HG02642 (cell line): ENCODE data around the gene MYL6B.
"Not testable (repeated sequence)": the region's sequence is repeated elsewhere in the genome, so short reads cannot be mapped to it uniquely, and the experiment has no call there.

Source experiments
- ATAC-seq: cut with Tn5 transposase; IDR thresholded peaks from one replicate; pipeline ENCODE4 v1.9.1; 2021; ENCODE audit warnings: mild to moderate bottlenecking; ENCODE audit not compliant: unreplicated experiment, poor library complexity

The MYL6B gene

DNA sequence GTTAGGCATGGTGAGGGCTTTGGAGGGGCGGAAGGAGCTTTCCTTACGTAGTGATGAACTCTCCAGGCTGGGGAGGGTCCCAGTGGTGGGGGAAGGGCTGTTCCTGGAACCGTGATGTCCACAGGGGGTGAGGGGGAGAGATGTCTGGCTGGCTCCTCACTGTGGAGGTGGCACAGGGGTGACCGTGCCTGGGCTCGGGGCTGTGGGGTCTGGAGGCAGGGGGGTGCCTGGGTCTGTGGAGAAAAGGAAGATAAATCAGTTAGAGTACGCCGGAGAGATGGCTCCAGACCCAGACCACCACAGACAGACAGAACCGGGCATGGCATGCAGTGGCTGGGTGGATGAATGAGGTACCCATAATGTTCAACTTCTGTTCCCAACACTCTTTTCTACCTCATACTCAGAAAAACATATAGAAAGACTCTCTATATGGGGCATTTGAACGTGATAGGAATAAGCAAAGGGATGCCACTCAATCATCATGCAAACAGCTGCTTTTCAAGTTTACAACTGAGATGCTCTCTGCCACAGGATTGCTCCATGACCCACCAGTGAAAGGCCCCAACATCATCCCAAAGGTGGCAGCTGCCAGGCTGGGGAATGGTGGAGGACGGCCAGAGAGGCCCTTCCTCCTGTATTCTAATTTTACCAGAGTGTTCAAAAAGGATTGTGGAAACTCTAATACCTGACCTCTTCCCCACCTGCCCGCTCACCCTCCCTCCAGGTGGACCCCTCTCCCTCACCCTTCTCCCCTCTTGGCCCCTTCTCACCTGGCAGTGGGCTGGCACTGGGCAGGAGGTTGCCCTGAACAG lies 11.4 kb downstream of the MYL6B start:
- ATAC-seq, result no peak

DNA sequence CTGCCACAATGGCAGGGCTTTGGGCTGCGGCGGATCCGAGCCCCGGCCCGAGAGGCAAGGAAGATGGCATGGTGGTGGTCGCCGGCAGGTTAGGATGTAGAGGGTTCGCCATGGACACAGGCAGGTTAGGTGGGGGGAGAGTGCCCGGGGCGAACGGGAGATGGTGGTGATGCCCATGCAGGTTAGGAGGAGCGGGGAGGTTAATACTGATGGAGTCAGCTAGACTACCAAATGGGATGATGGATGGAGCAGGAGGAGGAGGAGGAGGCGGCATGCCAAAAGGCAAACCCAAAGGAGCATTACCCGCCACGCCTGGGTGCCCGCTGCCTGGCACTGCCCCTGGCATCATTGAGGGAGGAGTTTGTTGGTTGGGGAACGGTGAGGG lies 11.9 kb downstream of the MYL6B start:
- ATAC-seq, result no peak

DNA sequence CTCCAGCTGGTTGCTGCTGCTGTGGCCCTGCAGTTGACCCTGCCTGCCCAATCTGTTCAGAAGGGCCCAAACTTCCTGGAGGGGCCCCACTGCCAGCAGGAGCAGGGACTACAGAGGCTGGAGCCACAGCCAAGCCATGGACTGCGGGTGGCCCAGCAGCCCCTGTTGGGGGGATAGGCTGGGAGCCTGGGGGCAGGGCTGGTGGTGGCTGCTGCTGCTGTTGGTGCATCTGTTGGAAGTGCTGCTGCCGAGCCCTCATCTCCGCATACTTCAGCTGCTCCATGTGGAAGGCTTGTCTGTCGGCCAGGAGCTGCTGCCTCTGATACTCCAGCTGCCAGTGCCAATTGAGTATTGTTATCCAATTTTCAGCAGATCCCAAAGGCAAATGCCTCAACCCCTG lies 13.0 kb downstream of the MYL6B start:
- no peak for ATAC-seq

DNA sequence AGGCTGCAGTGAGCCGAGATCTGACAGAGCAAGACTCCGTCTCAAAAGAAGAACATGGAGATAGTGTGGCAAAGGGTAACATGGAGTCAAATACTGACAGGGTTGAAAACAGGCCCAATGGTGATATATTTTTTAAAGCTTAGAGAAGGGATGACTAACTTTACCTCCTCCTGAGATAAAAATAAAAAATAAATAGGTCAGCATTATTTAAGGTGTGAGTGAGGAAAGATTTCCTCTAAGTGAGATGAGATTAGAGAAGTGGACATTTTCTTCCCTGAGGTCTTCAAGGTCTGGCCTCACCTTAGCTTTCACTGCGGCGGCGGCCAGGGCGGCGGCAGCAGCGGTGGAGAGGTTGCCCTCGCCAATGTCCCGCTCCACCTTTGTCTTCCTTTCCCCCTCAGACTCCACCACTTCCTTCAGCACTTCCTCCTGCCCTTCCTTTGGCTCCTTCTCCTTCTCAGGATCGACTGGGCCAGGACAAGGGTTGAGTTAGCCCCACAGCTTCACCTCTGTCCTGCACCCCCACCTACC lies 16.9 kb downstream of the MYL6B start:
- no peak for ATAC-seq

DNA sequence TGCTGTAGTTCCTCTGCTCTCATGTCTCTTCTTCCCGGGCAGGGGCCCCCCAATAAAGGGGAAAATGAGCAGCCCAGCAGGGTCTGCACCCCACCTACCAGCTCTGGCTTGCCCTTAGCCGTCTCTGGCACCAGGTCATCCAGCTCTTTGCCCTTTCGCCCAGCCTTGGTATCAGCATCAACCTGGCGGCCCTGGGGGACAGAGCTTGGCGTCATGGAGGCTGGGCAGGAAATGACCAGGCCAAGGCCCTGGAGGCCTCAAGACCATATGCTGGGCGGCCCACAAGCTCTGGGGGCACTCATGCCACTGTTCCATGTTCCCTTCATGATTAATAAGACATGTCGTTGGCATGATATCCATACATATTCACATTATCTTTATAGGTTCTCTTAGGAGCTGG lies 20.5 kb downstream of the MYL6B start:
- ATAC-seq, result no peak

DNA sequence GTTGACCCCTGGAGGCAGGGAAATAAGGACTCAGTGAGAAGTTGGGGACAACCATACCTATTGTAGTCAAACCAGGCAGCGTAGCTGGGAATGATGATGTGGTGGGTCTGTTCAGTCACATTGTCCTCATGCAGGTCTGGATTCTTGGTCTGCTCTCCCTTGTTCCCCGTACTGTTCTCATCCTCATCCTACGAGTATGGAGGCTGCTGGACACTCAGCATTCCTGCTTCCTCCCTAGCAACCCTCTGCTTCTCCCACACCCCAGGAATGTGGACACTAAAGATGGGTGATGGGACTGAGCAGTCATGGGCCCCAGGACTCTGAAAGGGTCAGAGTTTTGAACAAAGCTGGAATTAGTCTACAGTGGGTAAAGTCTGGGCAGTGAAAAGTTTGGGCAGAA lies 26.0 kb downstream of the MYL6B start:
- ATAC-seq, result no peak

DNA sequence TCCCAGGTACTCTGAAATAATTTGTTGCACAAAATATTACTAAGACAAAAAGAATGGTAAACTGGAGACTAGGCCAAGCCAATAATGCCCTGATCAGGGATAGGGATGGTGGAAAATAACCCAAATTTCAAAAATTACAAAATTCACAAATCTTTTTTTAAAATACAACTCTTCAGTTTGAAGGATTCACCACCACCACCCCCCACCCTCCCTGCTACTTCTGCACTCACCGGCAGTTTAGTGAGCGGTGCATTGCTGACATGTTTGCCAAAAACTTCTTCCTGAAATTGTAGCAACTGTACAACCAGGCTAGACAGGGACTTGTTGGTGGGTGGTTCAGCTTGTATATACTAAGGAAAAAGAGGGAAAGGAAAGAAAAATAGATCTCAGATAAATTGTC lies 34.6 kb downstream of the MYL6B start:
- ATAC-seq, result no peak

DNA sequence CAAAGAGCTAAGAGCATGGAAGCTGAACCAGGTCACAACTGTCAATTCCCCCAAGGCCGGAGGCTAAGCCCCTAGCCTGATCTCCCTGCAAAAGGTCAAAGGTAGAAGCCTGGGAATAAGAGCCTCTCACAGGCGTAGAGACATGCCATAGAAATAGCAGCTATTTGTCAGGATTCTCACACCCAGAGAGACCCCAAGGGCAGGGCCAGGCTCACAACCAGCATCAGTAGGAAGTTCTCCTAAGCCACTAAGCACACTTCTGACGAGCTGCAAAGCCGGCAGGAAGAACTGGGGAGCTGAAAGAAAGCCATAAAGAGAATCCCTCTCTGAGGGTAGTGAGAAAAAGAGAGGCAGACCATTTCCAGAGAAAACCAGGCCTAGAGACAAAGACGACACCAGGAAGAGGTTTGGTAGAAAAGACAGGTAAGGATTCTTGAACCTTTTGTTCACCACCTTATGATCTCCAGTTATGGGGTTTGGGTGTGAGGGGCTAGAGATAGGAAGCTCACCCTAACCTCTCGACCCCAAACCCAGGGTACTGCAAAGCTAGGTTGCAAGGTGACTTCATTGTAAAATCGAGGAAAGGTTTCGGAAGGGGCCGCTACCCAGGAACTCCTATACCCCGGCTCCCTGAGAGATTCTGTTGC lies 35.9 kb downstream of the MYL6B start:
- ATAC-seq, result no peak

DNA sequence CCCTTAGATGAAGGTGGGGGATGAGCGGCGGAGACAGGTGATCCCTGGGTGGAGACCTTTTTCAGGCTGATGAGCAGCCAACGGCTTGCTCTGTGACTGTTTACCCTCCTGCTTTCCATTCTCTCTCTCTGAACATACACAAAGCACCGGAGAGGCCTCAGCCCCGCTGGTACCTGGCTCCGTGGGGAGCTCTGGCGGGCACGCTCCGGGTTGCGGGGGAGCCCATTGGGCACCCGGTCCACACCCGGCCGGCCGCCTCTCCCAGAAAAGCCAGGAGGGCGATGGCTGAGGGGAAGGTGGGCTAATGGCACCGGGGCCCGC lies 36.4 kb downstream of the MYL6B start:
- ATAC-seq, result no peak

DNA sequence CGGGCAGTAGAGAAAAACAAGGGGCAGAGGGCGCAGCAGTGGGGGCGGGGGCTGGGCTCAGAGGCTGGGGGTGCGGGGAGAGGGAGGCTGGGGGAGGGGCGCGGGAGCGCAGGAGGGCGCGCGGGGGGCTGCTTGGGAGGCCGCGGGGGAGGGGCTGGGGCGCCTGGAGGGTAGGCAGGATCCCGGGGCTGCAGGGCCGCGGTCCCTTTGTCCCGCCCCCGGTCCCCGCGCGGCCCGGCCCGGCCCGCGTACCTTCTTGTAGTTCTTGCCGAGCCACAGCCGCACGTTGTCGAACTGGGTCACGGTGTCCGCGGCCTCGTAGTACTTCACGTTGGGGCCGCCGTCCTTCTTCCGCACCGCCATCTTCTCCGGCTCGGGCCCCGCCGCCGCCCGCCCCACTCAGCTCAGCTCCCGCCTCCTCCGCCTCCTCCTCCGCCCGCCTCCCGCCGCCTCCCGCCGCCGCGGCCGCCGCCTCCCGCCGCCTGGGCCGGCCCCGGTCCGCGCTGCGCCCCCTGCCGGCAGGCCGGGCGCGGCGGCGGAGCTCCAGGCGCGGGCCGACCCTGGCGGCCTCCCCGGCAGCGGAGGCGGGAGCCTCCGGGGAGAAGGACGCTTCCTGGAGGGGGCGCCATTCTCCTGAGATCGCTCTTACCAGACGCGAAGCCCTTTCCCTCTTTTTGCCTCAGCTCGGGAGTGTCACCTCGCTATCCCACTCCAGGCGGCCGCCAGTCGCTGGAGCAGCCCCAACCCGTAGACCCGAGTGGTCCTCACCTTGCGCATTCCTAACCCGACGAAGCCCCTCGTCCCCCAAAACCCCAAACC lies 36.9 kb downstream of the MYL6B start, which contains the start of gene SMARCC2:
Gene SMARCC2, minus strand, starts transcription at position 385 of the 819 bp plus-strand sequence. Its CDS starts 22 bp downstream, at position 363.
- peak; percentile 87 for ATAC-seq

DNA sequence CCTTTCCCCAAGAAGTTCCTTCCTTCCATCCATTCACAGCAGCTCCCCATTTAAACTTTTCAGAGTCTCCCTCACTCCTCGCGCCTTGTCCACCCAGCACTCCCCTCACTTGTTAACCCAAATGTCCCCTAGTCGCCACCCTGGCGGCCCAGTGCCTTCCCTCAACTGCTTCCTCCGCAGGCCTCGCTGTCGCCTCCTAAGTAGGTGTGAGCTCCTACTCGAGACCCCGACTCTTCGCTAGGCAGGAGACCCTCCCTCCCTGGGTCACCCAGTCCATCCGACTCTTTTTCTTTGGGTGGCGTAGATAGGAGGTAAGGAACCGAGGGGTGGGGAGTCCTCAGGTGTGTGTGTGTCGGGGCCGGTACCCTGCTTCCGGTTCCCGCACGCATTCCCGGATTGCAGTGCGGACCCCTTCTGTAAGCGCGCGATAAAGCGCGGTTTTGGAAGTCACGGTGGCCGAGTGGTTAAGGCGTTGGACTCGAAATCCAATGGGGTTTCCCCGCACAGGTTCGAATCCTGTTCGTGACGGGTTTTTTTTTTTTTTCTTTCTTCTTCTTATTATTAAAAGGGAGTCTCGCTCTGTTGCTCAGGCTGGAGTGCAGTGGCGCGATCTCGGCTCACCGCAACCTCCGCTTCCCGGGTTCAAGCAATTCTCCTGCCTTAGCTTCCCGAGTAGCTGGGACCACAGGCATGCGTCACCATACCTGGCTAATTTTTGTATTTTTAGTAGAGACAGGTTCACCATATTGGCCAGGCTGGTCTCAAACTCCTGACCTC lies 37.7 kb downstream of the MYL6B start:
- ATAC-seq, result peak; percentile 42

DNA sequence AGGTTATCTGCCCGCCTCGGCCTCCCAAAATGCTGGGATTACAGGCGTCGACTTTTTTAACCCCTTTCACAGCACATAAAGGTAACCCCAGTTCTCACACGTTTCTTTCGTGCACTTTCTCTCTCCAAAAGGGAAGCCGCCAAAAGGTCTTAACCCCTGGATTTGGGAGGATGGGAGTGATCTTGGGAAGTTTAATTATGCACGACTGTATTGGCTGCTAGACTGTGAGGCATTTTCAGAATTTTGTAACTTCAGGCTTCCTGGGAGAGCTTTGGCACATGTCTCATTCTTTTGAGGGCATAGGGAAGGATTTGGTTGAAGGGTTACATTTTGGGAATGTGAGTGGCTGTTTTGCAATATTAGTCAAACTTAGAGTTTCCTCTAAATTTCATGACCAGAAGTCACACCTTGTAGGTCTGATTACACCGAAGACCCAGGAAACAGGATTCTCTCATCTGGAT lies 38.3 kb downstream of the MYL6B start:
- no peak for ATAC-seq

DNA sequence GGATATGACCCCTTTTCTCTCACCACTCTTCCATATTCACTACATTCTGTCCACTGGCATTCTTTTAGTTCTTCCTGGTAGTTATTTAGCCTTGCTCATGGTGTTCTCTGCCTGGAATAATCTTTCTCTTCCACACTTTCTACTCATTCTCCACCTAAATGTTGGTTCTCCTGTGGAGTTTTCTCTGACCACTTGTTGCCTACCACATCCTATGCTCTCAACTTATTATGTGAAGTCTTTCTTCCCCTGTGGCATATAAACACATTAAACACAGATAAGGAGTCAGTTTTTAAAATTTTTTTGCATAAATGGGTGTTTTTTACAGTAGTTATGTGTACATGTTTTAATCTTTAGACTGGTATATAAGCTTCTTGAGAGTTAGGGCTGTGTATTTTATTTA lies 40.2 kb downstream of the MYL6B start:
- no peak for ATAC-seq

DNA sequence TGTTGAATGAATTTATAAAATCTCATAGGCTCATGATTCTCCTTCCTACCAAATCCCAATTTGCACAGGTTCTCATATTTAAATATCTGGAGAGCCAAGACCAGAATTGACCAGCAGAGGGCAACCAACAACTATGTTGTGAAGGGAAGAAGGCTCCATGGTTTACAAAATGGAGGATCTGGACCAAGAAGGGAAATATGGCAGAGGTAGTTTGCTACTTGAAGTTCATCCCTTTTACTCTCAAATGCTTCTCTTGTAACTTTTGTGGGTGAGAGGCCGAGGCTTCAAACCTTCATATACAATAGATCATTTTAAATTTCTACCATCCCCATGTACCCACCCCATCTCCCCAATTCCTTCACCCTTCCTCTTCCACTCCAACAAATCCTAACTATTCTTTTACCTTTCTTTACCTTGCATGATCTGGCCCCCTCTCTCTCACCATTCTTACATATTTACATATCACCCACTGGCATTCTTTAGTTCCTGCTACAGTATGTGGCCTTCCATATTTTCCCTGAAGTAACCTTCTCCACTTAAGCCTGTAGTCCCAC lies 40.7 kb downstream of the MYL6B start:
- no peak for ATAC-seq

DNA sequence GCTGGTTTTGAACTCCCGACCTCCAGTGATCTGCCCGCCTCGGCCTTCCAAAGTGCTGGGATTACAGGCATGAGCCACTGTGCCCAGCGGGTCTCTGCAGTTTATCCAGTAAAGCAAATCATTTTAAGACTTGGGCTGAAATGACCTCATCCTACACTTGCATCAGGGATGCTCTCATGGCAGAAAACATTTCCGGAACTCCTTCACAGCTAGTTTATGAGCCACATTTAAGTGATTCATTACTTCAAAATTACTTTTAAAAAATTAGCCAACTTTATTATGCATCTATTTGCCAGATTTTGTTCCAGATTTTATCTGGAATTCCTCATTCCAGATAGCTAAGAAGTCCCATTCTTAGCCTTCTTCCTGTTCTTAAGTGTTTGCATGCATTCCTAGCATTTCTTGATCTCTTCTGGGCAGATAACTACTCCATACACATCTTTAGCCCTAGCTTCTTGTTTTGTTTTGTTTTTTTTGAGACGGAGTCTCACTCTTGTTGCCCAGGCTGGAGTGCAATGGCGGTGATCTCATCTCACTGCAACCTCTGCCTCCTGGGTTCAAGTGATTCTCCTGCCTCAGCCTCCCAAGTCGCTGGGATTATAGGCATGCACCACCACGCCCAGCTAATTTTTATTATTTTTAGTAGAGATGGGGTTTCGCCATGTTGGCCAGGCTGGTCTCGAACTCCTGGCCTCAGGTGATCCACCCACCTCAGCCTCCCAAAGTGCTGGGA lies 44.6 kb downstream of the MYL6B start:
- ATAC-seq, result not testable (repeated sequence)

DNA sequence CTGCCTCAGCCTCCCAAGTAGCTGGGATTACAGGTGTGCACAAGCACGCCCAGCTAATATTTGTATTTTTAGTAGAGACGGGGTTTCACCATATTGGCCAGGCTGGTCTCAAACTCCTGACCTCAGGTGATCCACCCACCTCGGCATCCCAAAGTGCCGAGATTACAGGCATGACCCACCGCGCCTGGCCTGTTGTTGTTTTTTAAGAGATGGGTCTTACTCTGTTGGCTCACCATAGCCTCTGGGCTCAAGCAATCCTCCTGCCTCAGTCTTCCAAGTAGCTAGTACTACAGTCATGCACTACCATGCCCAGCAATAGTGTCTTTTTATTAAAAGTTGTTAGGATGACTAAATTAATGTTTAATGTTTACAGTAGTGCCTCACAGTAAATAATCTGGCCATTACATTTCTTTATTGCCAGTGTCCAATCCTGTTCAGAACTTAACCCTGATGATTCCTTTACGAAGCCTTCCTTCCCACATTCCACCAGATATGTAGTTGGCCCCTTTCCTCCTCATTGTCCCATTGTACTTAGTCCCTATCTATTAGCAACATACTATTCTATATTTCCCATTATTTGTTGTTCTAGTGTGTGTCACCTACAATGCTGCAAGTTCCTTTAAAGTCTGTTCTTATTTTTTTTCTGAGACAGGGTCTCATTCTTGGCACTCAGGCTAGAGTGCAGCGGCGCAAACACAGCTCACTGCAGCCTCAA lies 45.7 kb downstream of the MYL6B start:
- ATAC-seq, result no peak

DNA sequence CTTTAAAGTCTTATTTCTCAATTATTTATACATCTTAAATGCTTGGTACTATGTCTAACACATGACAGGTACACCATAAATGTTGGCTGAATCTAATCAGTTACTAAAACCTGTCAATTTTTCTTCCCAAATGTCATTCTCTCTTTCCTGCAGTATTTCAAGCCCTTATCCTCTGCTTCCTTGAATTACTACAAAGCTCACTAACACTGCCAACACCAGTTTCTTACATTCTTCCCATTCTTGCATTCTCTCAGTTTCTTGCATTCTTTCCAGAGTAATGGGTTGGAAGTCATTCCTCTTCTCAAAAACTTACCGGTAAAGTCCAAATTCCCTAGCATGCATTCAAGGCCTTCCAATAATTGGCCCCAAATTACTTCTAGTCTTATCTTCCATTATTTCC lies 46.4 kb downstream of the MYL6B start:
- no peak for ATAC-seq

DNA sequence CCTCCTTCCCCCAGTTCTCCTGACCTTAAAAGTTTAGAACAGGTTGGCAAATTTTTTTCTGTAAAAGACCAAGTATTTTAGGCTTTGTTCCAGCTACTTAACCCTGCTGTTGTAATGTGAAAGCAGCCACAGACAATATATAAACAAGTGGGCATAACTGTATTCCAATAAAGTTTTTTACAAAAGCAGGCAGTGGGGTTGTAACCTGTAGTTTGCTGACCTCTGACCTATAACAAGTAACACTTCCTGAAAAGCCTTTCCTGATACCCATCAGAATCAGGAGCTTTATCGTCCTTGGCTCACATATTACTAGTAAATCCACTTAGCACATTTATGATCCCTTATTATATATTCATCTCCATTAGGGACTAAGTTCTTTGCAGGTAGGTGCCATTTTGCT lies 50.0 kb downstream of the MYL6B start:
- ATAC-seq, result no peak

DNA sequence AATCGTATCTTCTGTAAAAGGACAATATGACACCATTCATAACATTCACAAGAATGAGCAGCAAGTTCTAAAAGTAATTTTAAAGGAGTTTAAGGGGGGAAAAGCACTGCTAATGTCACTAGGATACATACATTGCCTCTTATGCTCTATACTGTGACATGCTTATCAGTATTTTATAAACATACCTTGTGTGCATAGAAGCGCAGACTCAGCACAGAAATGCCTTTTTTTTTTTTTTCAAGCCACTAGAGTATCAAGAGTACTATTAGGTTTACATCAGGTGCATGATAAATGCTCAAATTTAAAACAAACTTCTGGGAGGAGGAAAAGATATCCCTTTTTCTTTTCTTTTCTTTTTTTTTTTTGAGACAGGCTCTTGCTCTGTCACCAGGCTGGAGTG lies 50.5 kb downstream of the MYL6B start:
- ATAC-seq, result no peak
